AG08395 (cell line): ENCODE data around the gene TUSC2.
A peak's percentile ranks its signal among the peaks of the same experiment; 100 is the strongest.

ENCODE experiments used
- DNase-seq: peaks from one replicate; pipeline ENCODE4 v3.0.0; 2012; ENCODE audit warnings: mixed read lengths, low spot score

TUSC2 gene

DNA sequence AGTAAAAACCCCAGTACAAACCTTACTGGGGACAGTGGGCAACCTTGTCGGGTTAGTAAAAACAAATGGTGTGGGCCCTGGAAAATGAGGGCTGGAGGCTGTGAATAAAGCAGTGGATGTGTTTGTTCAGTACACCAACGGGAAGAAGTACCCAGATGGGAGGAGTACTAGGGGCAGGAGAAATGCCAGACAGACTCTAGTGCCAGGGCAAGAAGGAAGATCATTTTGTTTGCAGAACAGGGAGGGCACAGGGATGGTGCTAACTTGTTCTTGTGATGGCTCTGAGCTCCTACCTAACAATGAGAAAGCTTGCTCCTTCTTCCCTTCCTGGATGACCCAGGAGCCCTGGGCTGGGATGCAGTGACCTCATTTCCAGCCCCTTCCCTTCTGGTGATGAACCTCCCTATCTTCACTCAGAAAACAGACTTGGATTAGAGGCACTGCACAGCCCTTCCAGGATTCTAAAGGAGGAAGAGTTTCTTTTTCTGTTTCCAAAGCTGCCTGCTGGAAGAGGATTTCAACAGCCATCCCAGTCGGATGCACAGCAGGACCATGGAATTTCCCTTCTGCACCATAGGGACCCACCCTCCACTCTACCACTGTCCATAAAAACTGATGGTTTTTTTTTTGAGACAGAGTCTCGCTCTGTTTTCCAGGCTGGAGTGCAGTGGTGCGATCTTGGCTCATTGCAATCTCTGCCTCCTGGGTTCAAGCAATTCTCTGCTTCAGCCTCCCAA is 6.5 kb upstream of the TUSC2 start:
- no peak for DNase-seq

GRCh38 chr3:50333744-50334328 is 5.8 kb upstream of the TUSC2 start:
- peak; percentile 52 for DNase-seq

DNA sequence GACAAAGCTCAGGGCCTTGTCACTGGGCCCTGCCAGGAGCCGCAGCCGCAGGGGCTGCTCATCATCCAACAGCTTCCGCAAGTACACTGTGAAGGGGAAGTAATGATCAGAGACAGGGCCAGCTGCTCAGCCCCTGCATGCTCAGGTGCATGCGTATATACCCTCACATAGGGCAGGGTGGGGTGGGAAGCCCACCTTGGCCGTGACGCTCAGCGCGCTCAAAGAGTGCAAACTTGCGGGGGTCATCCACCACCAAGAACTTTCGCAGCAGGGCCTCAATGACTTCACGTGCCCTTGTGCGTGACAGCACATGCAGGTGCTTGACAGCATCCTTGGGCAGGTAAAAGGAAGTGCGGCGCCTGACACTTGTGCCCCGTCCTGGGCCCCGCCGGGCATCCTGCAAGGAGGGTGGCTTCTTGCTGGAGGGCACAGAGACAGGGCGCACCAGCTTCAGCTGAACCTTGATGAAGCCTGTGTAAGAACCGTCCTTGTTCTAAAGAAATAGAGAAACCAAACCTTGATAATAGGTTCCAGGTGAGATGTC is 3.4 kb upstream of the TUSC2 start:
- no peak for DNase-seq

GRCh38 chr3:50330330-50330729 is 2.3 kb upstream of the TUSC2 start:
- no peak for DNase-seq

- DNase-seq: no peak
Observed at GRCh38 chr3:50327129-50327528, 894 bp downstream of the TUSC2 start.

DNA sequence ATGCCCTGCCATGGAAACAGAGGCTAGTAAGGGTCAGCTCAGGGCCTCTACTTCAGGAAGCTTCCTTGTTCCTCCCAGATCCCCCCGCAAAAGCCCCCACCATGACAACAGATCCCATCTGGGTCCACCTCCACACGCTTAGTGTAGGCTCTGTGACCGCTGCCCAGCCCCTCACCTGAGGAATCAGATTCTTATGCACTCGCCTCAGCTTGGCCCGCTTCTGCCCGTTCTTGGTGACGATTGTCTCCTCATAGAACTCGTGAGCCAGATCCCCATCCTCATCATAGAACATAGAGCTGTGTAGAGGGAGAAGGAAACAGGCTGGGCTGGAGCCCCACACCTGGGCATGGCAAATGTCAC is 1.9 kb downstream of the TUSC2 start:
- DNase-seq: no peak

GRCh38 chr3:50325497-50326181 is 2.4 kb downstream of the TUSC2 start:
- no peak for DNase-seq

DNA sequence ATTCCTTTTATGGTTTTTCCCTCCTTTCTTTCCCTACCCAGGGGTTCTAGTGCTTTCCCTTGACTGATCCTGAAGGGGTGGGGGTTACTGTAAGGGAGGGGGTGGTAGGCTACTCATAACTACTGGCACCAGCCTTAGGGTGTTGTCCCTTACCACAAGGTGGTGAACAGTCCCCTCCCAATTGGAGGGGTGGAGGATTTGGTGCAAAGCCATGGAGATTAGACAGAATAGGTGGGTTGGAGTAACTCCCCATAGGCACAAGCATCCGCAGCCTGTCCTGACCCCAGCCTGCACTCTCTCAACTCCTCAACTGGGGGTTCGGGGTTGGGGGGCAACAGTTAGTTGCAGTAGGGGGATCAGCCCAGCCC is 2.9 kb downstream of the TUSC2 start:
- no peak for DNase-seq

DNA sequence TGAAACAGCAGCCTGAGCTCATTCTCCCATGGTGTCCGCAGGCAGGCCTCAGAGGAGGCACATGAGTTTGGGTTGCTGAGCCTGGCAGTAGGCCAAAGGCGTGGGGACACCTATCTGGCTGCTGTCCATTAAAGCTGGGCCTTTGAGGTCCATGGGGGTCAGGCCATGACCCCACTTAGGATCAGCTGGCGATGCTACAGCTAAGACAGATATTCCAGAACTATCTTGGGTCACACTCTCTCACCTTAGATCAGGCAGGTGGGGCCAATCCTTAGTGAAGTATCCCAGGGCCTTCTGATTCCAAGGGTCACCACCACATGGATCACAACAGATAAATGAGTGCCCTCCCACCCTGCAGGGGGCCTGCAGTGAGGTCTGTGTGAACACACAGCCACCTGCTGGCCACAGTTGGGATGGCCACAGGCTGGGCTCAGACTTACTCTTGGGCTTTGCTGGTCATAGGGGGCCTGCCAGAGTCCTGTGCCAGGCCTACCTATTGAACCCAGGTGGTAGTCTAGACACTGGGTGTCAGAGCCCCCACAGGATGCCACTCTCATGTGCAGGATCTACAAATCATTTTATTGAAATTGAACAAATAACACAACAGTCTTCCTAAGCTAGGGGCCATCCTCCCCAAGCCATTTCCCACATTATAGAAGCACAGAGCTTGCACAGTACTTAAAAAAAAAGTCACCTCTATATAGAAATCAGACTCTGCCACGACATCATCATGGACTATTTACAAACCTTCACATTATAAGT is 3.5 kb downstream of the TUSC2 start:
- peak; percentile 72 for DNase-seq

- no peak for DNase-seq
Observed at GRCh38 chr3:50323614-50324199, 4.3 kb downstream of the TUSC2 start.

DNA sequence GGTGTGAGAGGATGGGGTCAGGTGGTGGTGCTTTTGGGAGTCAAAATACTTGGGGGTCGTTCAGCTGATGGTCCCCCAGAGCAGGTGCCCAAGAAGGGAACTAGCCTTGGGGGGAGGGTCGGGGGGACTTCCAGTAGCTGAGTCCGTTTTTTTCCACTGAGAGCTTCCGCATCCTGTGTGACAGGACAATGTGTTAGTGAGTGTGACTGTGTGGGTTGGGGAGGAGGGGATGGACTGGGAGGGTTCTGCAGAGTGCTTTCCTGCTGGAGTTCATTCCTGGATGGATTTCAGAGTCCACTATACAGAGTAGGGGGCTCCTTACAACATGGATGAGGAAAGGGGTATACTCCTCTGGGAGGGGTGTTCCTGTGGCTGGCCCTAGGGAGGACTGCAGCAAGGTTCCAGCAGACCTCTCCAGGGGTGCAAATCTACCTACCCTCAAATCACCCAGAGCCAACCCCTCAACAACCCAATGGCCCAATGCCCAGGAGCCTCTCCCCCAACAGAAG is 4.9 kb downstream of the TUSC2 start:
- no peak for DNase-seq

DNA sequence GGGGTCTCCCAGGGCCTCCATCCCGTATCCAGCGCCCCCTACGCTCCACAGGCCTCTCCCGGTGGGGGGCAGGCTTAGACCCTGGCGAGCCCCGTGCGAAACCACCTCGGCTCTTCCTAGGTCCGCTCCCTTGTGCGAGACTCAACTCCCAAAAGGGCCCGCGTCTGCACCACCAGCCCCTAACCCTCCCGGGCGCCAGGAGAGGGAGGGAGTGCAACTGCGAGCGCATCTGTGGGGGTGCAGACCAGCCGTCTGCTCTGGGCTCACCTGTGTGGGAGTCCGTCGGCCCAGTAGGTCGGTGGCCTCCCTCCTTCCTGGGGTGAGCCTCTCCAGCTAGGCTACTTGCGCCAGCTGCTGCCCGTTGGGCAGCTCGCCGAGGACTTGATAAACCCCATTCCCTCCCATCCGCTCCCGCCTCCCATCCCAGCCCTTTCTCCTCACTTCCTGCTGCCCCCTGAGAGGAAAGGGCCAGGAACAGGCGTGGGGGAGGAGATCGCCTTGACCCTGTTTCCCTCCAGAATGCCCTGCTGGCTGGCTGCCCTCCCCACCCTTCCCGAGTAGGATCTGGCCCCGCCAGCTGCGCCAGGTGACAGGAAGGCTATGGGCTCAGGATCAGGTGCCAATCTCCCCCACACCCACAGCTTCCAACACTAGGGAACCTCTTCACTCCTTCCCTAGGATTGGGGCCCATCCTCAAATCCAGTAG is 5.5 kb downstream of the TUSC2 start, which contains the start of gene HYAL2:
Gene HYAL2 (minus strand): TSS at position 360 of the 706 bp plus-strand sequence. CDS start 2,256 bp downstream, outside the sequence.
- DNase-seq: no peak

GRCh38 chr3:50322115-50322385 is 6.0 kb downstream of the TUSC2 start:
- DNase-seq: no peak

- peak; percentile 92 for DNase-seq
Observed at GRCh38 chr3:50321336-50322114, 6.5 kb downstream of the TUSC2 start.

DNA sequence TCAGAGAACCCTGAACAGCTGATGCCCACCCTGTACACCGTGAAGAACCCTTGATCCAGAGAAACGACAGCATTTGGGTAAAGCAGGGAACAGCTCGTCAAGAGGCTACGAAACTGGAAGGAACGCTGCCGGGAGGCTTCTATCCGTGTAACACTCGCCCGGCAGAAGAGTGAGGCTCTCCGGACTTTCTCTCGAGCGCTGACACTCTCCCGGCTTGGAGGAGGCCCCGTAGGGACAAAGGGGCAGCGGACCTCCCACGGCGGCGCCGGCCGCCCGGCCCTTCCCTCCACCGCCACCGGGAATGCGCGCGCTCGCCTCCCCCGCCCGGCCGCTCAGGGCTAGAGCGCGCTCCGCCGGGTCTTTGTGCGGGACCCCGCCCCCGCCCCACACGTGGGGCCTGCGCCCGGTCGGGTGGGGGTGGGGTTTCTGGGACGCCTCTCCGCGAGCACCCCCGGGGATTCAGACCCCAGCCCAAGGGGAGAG is 7.1 kb downstream of the TUSC2 start:
- peak; percentile 76 for DNase-seq

DNA sequence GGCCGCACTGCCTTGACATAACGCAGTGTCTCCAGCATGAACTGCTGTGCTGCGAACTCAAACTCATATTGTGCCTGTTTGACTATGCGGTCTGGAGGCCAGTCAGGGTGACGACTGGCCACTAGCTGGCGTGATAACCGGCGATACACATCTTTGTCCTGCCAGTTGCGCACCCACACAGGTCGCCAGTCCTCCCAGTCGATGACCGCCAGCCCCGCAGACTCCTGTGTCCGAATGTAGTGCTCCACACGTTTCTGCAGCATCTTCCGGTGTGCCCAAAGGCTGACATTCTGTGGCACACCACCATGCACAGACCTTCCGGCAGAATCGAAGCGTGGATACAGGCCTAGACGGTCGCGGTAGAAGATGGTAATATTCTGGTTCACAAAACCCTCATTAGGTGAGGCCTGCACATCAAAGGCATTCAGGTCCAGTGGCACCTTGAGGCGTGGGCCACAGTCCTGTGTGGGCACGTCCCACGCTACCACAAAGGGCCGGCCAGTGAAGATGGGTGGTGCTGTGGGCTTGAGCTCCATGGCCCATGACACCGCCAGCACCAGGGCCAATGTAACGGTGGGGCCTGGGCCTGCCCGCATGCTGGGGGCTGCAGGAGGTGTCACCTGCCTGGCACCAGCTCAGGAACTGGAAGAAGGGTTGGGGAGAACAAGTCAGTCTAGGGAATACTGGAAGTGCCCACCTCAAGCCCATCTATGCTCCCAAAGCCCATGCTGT is 8.0 kb downstream of the TUSC2 start:
- DNase-seq: no peak

- DNase-seq: no peak
Observed at GRCh38 chr3:50319181-50319893, 8.7 kb downstream of the TUSC2 start.

DNA sequence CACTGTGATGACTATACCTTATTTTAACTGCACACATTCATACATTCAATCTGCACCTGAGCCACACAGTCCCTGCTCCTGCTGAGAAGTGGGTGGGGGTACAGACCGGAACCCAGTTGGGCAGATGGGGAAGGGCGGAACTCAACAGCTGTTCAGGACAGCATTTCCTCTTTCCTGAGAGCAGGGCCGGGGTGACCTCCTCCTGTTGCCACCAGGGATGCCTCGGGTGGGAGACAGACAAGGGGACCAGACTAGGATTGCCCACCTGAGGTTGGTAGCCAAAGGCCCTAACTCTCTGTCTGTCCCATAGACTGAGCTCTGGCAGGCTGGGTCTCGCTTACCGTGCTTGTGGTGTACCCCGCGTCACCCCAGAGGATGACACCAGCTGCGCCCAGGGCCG is 9.4 kb downstream of the TUSC2 start:
- DNase-seq: no peak

- DNase-seq: no peak
Observed at GRCh38 chr3:50318163-50318562, 9.9 kb downstream of the TUSC2 start.
